ENCODE results near the gene CHST8.

DNA sequence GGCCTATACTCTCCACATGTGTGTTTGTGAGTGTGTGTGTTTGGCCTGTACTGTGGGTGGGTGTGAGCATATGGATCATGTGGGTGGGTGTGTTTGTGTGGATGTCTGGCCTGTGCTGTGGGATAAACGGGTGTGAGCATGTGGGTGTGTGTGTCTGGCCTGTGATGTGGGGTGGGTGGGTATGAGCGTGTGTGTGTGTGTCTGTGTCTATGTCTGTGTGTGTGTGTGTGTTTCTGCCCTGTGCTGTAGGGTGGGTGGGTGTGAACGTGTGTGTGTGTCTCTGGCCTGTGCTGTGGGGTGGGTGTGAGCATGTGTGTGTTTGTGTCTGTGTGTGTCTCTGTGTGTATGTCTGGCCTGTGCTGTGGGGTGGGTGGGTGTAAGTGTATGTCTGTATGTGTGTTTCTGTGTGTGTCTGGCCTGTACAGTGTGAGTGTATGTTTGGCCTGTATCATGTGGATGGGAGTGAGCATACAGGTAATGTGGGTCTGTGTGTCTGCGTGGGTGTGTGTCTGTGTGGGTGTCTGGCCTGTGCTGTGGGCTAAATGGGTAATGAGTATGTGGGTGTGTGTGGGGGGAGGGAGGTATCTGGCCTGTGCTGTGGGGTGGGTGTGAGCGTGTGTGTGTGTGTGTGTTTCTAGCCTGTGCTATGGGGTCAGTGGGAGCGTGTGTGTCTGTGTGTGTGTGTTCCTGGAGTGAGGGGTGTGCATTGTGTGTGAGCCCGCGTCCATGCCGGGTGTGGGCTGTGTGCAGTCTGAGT, 154.2 kb downstream of the CHST8 start:
- TF ChIP-seq, protein P1, sequence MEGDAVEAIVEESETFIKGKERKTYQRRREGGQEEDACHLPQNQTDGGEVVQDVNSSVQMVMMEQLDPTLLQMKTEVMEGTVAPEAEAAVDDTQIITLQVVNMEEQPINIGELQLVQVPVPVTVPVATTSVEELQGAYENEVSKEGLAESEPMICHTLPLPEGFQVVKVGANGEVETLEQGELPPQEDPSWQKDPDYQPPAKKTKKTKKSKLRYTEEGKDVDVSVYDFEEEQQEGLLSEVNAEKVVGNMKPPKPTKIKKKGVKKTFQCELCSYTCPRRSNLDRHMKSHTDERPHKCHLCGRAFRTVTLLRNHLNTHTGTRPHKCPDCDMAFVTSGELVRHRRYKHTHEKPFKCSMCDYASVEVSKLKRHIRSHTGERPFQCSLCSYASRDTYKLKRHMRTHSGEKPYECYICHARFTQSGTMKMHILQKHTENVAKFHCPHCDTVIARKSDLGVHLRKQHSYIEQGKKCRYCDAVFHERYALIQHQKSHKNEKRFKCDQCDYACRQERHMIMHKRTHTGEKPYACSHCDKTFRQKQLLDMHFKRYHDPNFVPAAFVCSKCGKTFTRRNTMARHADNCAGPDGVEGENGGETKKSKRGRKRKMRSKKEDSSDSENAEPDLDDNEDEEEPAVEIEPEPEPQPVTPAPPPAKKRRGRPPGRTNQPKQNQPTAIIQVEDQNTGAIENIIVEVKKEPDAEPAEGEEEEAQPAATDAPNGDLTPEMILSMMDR (IDR thresholded peaks at IDR 0.05), result no peak
- TF ChIP-seq POLR2A (IDR thresholded peaks at IDR 0.05) (no peak), POLR2AphosphoS5 (IDR thresholded peaks at IDR 0.05) (no peak), EP300 (IDR thresholded peaks at IDR 0.05; ENCODE audit: low read depth) (no peak)
